HEK293T (cell line): ENCODE measurements around the gene TRIM68.

Source experiments
- BHLHE40 ChIP-seq: fragments of 450-650 bp; IDR thresholded peaks from 2 replicates; pipeline ENCODE4 v1.6.1; 2016; ENCODE audit warnings: mild to moderate bottlenecking, moderate library complexity, borderline replicate concordance
- FOXA1 ChIP-seq: fragments of 450-650 bp; IDR thresholded peaks from 2 replicates; pipeline ENCODE4 v1.6.1; 2016; ENCODE audit warnings: mild to moderate bottlenecking
- FOXK2 ChIP-seq: fragments of 450-650 bp; IDR thresholded peaks from 2 replicates; pipeline ENCODE4 v1.6.1; 2016; ENCODE audit warnings: mild to moderate bottlenecking
- FOXM1 ChIP-seq: fragments of 450-650 bp; IDR thresholded peaks from 2 replicates; pipeline ENCODE4 v1.6.1; 2017; ENCODE audit warnings: mild to moderate bottlenecking, borderline replicate concordance
- L3MBTL2 ChIP-seq: fragments of 450-650 bp; conservative IDR thresholded peaks from 2 replicates; pipeline ENCODE4 v1.6.1; 2016; ENCODE audit warnings: mild to moderate bottlenecking
- LEF1 ChIP-seq: fragments of 450-650 bp; IDR thresholded peaks from 2 replicates; pipeline ENCODE4 v1.6.1; 2017; ENCODE audit warnings: mild to moderate bottlenecking, borderline replicate concordance
- SP1 ChIP-seq: fragments of 450-650 bp; IDR thresholded peaks from 2 replicates; pipeline ENCODE4 v1.6.1; 2017
- TARDBP ChIP-seq: fragments of 450-650 bp; IDR thresholded peaks from 2 replicates; pipeline ENCODE4 v1.6.1; 2016
- ZNF384 ChIP-seq: fragments of 450-650 bp; IDR thresholded peaks from 2 replicates; pipeline ENCODE4 v1.6.1; 2016

- no peak for TF ChIP-seq BHLHE40
- no peak for TF ChIP-seq L3MBTL2
- TF ChIP-seq TARDBP = no peak
- no peak for TF ChIP-seq ZNF384
- no peak for TF ChIP-seq FOXK2
- no peak for TF ChIP-seq FOXA1
- no peak for TF ChIP-seq FOXM1
- TF ChIP-seq SP1 = no peak
- no peak for TF ChIP-seq LEF1
These were observed 30.3 kb downstream of the TRIM68 start for GRCh38 chr11:4577761-4578160.
